HepG2 (cell line): ENCODE results near the gene TPSD1. TPM values are rescaled to one million over a fixed set of nuclear protein-coding genes. Genes with fewer than 3 reads are reported as not detected.

Experiments used
- HDAC1 ChIP-seq: sonication (generic); formaldehyde crosslinking; IDR thresholded peaks from 2 replicates; pipeline ENCODE4 v1.5.1; 2020; ENCODE audit warnings: mild to moderate bottlenecking, missing genetic modification reagents
- HINFP ChIP-seq: sonication (generic); formaldehyde crosslinking; IDR thresholded peaks from 2 replicates; pipeline ENCODE4 v1.4.0; 2020; ENCODE audit warnings: low read depth, mild to moderate bottlenecking, missing genetic modification reagents
- HNF4A ChIP-seq: sonication (generic); formaldehyde crosslinking; IDR thresholded peaks from 2 replicates; pipeline ENCODE4 v1.4.0; 2020; ENCODE audit warnings: missing genetic modification reagents
- IRF1 ChIP-seq: sonication (generic); formaldehyde crosslinking; IDR thresholded peaks from 2 replicates; pipeline ENCODE4 v1.4.0; 2020; ENCODE audit warnings: low read depth, mild to moderate bottlenecking, missing genetic modification reagents
- NFE2L2 ChIP-seq: fragments of 150-350 bp; IDR thresholded peaks from 2 replicates; pipeline ENCODE4 v1.6.1; 2014; ENCODE audit warnings: low read length
- SNAPC4 ChIP-seq: sonication (generic); formaldehyde crosslinking; IDR thresholded peaks from 2 replicates; pipeline ENCODE4 v1.4.0; 2020; ENCODE audit warnings: mild to moderate bottlenecking, missing genetic modification reagents
- SRF ChIP-seq: IDR thresholded peaks from 2 replicates; pipeline ENCODE4 v1.6.1; 2011; ENCODE audit warnings: mild to moderate bottlenecking, low read depth, low read length, moderate library complexity
- SRSF4 ChIP-seq: fragments of 200-400 bp; formaldehyde crosslinking; IDR thresholded peaks from one replicate; pipeline ENCODE4 v1.6.1; 2018; ENCODE audit warnings: mild to moderate bottlenecking, low read depth, low read length, moderate library complexity; ENCODE audit not compliant: poor library complexity, severe bottlenecking
- TEF ChIP-seq: sonication (generic); formaldehyde crosslinking; IDR thresholded peaks from 2 replicates; pipeline ENCODE4 v1.5.0; 2020; ENCODE audit warnings: missing genetic modification reagents
- TFDP1 ChIP-seq: IDR thresholded peaks from 2 replicates; pipeline ENCODE4 v1.6.1; 2016; ENCODE audit warnings: missing compliant biosample characterization, missing genetic modification reagents, borderline replicate concordance
- ZBTB8A ChIP-seq: sonication (generic); formaldehyde crosslinking; IDR thresholded peaks from 2 replicates; pipeline ENCODE4 v1.4.0; 2020; ENCODE audit warnings: mild to moderate bottlenecking, low read depth, missing genetic modification reagents, borderline replicate concordance
- ZNF331 ChIP-seq: sonication (generic); formaldehyde crosslinking; IDR thresholded peaks from 2 replicates; pipeline ENCODE4 v1.4.0; 2020; ENCODE audit warnings: missing genetic modification reagents
- ZNF687 ChIP-seq: sonication (generic); formaldehyde crosslinking; IDR thresholded peaks from 2 replicates; pipeline ENCODE4 v1.5.1; 2020; ENCODE audit warnings: mild to moderate bottlenecking, missing genetic modification reagents, moderate library complexity
- polyA plus RNA-seq, 8 experiments: library from polyadenylated mRNA; depleted of rRNA in 3 of 8; stranded (reverse) in 7 of 8; unstranded in 1 of 8; fragments of >200 nt; fragmentation: Illumina TruSeq in 4 of 8; extraction: Trizol in 4 of 8; gene quantifications; 2 replicates each; pipeline versions ENCODE4 v1.2.1 to v1.2.3, GENCODE V29; 2011 to 2016; ENCODE audit warnings: low read depth in 4 of 8, missing spikeins in 1 of 8, mixed read lengths in 1 of 8; ENCODE audit not compliant: insufficient read depth in 1 of 8
- total RNA-seq, 5 experiments: library from RNA; depleted of rRNA; stranded (reverse); fragments of >200 nt; fragmentation: Illumina TruSeq; extraction: Trizol; gene quantifications; 2 replicates each; pipeline ENCODE4 v1.2.3, GENCODE V29; 2016; ENCODE audit warnings: low read depth in 1 of 5

TPSD1 gene
- total and polyA plus RNA-seq, 2 of the 13 experiments (the other 11 are each of a cell fraction or from before 2014, with no cell fraction given) = not detected

- peak; percentile 55; the same call in 1 of the 2 replicates for TF ChIP-seq TFDP1
- TF ChIP-seq ZBTB8A (CRISPR knock-in tag) = no peak
- TF ChIP-seq HDAC1 (CRISPR knock-in tag) = 0 out of 2 replicates have a peak, but pooled peaks have one; percentile 21
- peak; percentile 40; the same call in 1 of the 2 replicates for TF ChIP-seq HNF4A (CRISPR knock-in tag)
- TF ChIP-seq ZNF687 (CRISPR knock-in tag) = peak; percentile 64
- no peak for TF ChIP-seq TEF (CRISPR knock-in tag)
- TF ChIP-seq NFE2L2 = no peak
- no peak for TF ChIP-seq HINFP (CRISPR knock-in tag)
- no peak for TF ChIP-seq SRF
- no peak for TF ChIP-seq IRF1 (CRISPR knock-in tag)
- TF ChIP-seq SRSF4 = no peak
- TF ChIP-seq ZNF331 = 0 out of 2 replicates have a peak, but pooled peaks have one; percentile 18
- TF ChIP-seq SNAPC4 (CRISPR knock-in tag) = no peak
Observed at GRCh38 chr16:1290860-1291575, 35.1 kb downstream of the TPSD1 start (continued).
